ENCODE measurements around the gene CPT1A.
"Not testable (repeated sequence)": the region's sequence is repeated elsewhere in the genome, so short reads cannot be mapped to it uniquely, and the experiment has no call there.

CPT1A gene

DNA sequence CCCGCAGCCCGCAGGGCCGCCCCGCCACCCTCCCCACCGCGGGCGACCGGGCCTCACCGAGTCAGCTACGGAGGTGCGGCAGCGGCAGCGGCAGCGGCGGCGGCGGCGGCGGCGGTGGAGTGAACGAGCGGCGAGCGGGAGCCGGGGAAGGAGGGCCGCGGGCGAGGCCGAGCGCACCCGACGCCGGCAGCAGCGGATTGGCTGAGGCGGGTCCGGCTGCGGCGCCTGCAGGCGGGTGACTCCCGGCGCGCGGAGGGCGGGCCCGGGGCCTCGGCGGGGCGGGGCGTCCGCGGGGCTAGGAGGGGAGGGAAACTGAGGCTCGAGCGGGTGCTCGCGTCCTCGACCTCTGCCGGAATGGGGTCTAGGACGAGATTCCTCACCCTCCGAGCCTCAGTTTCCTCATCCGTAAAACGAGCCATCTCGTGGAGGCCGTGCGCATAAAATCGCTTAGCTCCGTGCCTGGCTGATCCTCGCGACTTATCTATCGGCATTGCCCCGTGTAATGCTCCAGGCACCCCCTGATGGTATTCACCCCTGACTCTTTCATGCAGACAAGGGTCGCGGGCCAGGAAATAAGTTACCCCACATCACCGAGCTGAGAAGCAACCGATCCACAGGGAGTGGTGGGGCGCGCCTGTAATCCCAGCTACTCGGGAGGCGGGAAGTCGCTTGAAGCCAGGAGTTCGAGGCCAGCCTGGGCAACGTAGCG, at the start of gene CPT1A:
Gene CPT1A (minus strand): TSS at position 199 of the 709 bp plus-strand sequence. CDS start 26,442 bp downstream, outside the sequence.
- DNase-seq (ENCODE audit: low read depth in 2 of 2): peak; percentile 43 to 62

DNA sequence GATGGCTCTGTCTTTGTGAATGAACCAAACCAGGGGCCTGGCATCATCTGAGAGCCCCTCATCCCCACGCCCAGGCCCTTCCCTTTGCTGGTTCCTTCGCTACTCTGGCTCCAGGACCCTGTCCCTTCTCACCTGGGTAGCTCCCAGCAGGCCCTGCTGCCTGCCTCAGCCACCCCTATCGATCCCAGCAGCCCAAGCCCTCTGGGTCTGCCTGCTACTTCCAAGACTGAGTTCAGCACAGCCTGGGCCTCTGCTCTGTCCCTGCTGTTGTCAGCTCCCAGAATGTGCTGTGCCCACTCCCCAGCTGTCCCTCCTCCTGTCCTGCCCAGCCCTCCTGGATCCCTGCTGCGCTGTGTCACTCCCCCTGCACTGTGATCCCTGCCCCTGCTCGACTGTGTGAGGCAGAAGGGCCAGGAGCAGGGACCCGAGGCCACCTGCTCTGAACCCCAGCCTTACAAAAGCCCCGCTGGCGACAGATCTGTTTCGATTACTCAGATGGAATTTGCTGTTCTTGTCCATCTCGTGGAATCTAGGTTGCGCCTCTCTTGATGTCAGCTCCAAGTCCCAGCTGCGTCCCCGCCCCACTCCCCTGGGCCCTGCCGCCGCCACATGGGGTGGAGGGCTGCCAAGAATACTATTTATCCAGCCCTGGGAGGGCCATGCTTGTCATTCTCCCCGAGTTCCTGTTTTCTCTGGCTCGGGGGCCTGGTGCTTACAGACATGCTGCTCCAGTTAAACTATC, 48.9 kb upstream of the CPT1A start:
- no peak for DNase-seq (ENCODE audit: low read depth in 2 of 2)

DNA sequence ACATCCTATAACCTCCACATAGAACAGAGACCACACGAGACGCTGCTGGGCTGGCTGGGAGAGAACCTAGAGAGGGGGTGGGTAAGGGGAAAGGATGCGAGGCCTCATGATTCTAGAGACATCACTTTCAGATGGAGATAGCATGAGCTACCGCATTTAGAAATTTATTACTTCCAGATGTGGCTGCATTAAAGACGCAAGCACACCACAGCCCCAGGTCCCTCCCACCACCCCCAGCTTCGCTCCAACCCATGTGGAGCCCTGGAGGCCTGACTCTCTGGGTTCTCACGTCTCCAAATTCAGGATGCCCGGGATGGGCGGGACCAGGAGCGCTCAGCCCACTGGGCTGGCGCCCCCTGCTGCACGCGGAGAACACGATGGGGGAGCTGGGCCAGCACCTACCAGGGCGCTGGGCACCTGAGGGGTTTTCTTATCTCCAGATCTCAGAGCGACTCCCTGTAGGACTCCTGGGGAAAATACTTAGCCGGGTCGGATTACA, 48.3 kb upstream of the CPT1A start:
- DNase-seq (ENCODE audit: low read depth in 2 of 2): no peak

DNA sequence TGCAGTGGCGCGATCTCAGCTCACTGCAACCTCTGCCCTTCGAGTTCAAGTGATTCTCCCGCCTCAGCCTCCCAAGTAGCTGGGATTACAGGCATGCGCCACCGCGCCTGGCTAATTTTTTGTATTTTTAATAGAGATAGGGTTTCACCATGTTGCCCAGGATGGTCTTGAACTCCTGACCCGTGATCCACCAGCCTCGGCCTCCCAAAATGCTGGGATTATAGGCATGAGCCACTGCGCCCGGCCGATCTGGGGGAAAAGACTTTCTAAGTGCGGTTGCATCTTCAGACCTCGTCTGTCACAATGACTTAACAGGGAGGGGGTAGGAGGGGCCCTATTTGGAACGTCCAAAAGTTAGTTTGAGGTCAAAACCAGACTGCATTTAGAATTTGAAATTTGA, 43.1 kb upstream of the CPT1A start:
- DNase-seq (ENCODE audit: low read depth in 2 of 2): not testable (repeated sequence)

DNA sequence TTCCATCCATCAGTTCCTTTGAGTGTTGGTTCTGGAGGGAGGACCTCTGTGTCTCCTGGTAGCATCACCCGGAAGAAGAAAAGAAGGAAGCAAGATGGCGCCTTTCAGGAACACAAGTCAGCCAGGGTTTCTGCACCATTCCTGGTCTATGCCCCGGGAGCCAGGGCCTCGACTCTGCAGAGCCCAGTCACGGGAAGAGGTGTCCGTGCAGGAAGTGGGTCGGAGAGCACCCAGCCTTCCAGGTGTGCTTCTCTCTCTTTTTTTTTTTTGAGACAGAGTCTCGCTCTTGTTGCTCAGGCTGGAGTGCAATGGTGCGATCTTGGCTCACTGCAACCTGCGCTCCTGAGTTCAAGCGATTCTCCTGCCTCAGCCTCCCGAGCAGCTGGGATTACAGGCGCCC, 40.7 kb upstream of the CPT1A start:
- no peak for DNase-seq (ENCODE audit: low read depth in 2 of 2)

DNA sequence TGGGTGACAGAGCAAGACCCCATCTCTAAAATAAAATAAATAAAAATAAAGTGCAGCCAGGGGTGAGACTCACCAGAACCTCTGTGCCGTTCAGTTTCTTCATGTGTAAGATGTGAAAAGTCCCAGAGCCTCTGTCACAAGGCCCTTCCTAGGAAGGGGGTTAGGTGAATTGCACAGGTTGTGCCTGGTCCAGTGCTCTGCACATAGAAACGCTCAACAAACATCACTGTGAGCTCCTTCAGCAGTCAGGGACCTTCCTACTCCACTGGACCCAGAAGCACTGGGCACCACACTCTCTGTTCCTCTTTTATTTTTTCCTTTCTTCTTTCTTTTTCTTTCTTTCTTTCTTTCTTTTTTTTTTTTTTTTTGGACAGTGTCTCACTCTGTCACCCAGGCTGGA, 39.6 kb upstream of the CPT1A start:
- DNase-seq (ENCODE audit: low read depth in 2 of 2): no peak

DNA sequence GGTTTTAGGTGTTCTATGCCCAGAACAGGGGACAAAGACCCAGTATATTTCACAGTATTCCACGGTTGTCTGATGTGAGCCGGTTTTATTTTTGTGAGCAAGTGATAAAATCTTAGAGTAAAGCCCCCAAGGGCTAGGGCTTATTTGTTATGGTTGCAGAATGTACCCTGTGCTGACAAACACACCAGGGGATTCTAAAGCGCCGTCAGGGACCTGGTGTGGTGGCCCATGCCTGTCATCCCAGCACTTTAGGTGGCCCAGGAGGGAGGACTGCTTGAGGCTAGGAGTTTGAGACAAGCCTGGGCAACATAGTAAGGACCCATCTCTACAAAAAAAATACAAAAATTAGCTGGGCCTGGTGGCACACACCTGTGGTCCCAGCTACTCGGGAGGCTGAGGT, 39.1 kb upstream of the CPT1A start:
- DNase-seq (ENCODE audit: low read depth in 2 of 2): no peak

DNA sequence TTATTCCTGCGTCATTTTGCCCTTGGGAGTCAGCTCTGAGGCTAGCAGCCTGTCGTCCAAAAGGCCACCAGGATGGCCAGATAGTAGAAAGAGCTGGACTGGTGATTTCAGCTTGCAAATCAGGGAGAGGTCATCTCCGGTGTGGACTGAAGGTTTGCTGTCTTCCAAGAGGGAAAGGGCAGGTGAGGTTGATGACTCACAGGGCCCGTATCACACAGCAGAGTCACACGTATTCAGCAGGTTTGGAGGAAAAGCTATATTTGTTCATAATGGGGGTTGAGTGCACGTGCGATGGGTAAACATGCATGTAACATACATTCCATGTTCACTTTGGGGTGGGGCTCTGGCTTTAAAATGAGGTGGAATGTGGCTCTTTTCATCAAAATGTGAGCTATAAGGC, 36.3 kb upstream of the CPT1A start:
- no peak for DNase-seq (ENCODE audit: low read depth in 2 of 2)

DNA sequence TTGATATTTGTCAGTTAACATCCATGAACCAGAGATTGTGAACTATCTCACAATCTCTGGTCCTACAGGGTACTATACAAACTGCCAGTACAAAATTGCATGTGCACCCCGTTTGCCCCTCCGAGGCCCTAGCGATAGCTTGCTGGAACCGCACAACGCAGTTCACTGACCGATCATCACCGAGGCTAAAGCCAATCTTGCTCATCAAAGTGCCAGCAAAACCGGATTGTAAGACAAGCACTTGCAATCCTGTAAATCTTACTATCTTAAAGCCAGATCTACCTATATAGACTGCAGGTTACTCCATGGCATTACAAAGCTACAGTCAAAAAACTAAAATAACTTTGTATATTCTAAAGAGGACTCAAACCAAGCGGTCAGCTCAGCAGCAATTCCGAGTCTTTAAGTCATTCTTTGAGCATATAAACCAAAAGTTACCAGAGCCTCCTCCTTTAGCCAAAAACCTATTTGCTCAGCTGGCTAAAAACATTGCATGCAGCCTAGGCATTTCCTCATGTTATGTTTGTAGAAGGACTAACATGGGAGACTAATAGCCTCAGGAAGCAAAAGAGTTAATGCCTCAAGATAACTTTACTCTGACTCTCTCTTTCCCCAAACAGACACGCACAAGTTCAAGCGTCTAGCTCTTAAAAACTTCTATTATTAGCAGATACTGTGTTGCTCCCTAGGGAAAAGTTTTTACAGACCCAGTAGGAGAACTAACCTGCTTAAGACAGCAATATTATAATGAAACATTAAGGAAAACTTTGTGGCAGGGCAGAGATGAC, 30.7 kb upstream of the CPT1A start:
- no peak for DNase-seq (ENCODE audit: low read depth in 2 of 2)

DNA sequence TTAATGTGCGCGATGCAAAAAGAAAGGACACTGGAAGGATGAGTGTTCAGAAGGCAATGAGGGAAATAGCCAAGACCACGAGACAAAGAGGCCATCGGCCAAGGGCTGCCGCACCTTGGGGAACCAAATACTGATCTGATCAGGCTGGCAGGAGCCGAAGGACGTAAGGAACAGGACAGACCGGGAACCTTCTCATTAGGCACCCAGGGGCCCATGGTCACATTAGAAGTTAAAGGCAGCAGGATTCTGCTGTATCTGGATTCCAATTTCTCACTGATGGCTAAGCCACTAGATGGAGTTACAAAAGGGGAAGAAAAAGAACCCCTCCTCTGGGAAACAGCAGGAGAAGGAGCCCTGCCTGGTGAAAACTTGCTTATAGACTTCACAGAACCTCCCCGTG, 28.8 kb upstream of the CPT1A start:
- DNase-seq (ENCODE audit: low read depth in 2 of 2): no peak

DNA sequence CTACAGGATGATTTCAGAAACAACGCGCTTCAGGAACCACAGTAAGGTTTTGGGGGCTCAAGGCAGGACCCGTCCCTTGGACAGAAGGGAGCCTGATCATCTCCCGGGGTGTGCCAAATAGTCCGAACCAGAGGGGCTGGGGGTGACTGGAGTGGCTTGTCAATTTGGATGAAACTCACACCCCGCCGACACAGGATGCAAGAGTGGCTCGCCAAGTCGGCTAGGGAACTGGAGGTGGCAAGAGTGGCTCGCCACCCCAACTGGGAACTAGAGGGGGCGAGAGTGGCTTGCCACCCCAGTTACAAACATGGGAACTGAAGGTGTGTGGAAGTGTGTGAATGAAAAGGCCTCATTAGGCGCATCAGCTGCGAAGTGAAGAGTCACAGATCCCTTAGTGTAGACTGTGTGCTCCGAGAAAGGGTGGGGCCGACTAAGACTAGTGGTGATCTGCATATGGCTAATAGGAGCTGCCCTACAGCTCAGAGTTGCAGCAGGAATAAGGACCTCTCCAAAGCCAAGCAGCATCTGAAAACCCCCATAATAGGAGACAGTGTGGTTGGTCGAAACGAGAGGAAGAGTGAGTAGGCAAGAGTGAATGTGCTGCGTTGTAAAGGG, 26.6 kb upstream of the CPT1A start:
- DNase-seq (ENCODE audit: low read depth in 2 of 2): no peak

DNA sequence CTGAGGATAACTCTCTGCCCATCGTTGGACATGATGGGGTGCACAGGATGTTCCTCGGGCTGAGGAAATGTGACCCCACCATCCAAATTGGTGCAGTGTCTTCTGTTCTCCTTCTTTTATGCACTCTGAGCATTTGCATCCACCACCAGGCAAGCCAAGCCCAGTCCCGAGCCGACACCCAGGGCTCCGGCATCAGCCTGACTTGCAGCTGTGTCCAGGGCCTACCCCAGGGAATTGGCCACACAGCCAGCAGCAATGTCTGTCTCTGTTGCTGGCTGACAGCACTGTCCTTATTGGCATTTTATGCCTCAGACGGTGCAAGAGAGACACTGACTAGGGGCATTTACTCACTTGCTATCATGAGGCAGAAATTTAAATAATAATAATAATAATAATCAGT, 25.4 kb upstream of the CPT1A start:
- DNase-seq (ENCODE audit: low read depth in 2 of 2): no peak

DNA sequence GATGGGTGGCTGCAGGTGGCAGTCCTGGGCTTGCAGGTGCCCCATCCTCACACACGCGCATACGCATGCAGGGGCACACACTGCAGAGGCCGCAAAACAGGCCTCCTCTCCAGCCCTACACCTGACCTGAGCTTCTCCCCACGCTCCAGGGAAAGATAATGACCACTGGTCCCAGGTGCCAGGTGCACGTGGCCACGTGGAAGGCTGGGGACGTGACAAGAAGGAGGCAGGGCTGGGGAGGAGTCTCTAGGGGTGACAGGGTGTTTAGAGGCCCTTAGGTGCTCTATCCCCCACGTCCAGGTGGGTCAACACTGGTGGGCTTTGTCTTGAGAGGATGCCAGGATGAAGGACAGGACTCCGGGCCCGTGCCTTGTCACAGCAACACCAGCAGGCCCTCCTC, 23.5 kb upstream of the CPT1A start:
- no peak for DNase-seq (ENCODE audit: low read depth in 2 of 2)

DNA sequence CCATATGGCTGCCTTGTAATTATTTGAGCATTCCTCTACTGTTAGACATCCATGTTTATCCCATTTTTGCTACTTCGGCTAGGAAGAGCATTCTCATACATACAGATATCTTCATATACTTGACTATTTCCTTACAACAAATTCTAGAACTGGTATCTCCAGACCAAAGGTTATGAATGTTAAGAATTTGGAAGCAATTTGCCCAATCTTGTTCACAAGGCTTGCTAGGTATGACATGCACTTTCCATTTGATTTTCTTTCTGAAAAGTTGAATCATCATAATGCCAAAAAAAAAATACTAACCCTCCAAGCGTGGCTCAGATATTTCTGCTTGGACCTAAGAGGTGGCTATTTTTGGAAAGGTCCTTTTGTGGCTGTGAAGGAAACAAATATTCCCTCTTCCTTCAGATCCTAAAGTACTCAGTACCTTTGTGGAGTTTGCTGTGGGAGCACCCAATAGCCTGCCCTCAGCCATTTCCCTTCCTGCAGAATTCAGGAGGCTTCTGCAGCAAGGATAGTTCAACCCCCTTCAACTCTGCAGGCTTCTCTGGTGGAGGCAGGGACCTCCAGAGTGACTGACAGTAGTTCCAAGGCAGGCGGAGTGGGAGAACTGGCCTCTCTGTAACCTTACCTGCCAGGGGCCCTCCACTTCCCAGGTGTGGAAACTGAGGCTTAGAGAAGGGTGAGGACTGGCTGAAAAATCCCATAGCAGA, 22.0 kb upstream of the CPT1A start:
- no peak for DNase-seq (ENCODE audit: low read depth in 2 of 2)

DNA sequence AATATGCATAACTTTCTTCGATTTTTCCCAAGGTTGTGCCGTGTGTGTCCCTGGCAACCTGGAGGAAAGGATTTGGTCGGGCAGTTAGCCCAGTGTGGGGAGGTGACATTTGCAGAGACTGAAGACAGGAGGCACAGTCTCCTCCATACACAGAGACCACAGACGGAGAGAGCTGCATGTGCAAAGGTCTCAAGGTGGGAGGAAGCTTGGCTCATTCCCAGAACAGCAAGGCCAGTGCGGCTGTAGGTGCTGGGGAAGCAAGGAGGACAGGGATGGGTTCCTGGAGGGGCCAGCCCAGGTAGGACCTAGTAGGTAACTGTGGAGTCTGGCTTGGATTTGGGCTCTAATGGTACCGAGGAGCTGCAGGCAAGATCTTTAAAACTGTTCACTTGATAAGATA, 20.7 kb upstream of the CPT1A start:
- DNase-seq (ENCODE audit: low read depth in 2 of 2): no peak

DNA sequence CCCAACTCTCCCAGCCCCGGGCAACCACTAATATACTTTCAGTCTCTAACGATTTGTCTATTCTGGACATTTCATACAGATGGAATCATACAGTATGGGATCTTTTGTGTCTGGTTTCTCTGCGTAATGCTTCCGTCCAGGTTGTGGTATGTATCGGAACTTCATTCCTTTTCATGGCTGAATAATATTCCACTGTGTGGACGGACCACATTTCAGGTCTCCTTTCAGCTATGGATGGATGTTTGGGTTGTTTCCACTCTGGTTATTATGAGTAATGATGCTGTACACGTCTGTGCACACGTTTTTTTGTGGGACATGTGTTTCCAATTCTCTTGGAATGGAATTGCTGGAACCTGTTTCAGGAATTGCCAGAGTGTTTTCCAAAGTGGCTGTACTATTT, 17.4 kb upstream of the CPT1A start:
- no peak for DNase-seq (ENCODE audit: low read depth in 2 of 2)

DNA sequence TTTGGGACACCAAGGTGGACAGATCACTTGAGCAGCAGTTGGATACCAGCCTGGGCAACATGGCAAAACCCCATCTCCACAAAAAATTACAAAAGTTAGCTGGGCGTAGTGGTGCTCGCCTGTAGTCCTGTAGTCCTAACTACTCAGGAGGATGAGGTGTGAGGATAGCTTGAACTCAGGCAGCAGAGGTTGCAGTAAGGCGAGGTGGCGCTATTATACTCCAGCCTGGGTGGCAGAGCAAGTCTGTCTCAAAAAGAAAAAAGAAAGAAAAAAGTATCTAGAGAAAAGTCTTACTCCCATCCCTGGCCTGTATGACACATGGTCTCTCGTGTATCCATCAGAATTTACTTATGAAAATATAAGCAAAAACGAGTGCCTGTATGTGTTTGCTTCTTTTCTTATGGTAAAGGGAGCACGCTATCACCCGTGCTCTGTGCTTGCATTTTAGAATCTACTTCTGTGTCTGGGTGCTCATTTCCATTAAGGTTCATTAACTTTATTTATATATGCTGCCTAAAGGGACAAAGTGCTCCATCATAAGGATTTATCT, 15.4 kb upstream of the CPT1A start:
- DNase-seq (ENCODE audit: low read depth in 2 of 2): no peak

DNA sequence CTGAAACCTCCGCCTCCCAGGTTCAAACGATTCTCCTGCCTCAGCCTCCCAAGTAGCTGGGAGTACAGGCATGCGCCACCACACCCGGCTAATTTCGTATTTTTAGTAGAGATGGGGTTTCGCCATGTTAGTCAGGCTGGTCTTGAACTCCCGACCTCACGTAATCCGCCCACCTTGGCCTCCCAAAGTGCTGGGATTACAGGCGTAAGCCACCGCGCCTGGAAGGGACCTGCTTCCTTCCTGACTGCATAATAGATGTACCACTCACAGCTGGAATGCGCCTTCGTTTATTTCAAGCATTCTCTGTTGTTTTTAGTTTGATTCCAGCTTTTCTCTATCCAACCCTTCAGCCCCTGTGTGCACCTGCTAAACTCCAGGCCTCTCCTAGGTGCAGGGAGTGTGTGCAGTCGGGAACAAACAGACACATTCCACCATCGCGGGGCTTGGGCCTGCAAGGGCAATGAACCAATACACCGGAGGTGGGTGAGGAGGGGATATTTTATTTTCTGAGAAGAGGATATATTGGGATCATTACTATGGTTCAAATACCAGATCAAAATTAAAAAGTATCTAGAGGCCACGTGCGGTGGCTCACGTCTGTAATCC, 14.8 kb upstream of the CPT1A start:
- not testable (repeated sequence) for DNase-seq (ENCODE audit: low read depth in 2 of 2)

DNA sequence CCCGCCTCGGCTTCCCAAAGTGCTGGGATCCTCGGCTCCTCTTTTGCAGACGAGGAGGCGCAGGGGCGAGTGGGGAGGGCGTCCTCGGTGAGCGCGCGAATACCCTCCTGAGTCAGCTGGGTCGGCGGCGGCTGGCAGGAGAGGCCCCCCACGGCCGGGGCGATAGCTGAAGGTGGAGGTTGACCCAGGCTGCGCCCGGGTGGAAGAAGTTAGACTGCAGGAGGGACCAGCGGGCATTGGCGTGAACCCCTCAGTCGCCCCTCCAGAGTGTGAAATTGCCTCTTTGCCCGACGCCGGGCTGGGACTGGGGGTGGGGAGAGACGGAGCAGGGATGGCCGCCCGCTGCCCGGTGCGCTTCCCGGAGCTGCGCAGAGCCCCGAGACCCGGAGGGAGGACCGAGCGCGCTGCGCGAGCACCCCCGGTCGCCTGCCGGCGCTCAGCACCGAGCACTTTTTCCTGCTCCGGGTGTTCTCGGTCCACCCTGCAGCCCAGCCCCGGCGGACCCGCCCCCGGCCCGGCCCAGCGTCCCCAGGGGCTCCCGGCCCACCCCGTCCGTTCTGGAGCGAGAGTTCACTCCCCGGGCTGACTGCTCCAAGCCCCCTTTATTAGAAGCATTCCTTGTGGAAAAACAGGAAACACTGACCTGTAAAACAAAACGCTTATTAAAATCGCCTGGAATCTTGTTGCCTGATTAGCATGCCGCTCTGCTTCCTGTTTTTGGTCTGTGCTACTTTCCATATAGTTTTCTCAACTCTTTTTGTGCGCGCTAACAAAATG, 13.7 kb upstream of the CPT1A start:
- DNase-seq (ENCODE audit: low read depth in 2 of 2): no peak

Data from stimulated activated CD4-positive, alpha-beta T cell treated with anti-CD3 and anti-CD28 coated beads, Interleukin-1b, Interleukin-23, amount 100 ng/mL, for 4 hours (primary cell).